Liver (tissue), 3 donors: ENCODE measurements around the gene SPTB.

Experiments used
- CTCF ChIP-seq: fragments of 150-350 bp; IDR thresholded peaks from 2 replicates; pipeline ENCODE4 v1.5.1; 2017; ENCODE audit warnings: improper control_type of control experiment, low read depth, low read length; ENCODE audit not compliant: missing input control
- EGR1 ChIP-seq, 2 donors: IDR thresholded peaks; 2 replicates each; pipeline ENCODE4 v1.6.1; 2016 to 2018; ENCODE audit warnings: antibody characterized with exemption in 2 of 2, low read depth in 2 of 2
- RAD21 ChIP-seq, 2 donors: IDR thresholded peaks; 2 replicates each; pipeline ENCODE4 v1.6.1; 2016; ENCODE audit warnings: antibody characterized with exemption in 2 of 2, mild to moderate bottlenecking in 2 of 2
- SP1 ChIP-seq: IDR thresholded peaks from 2 replicates; pipeline ENCODE4 v1.6.1; 2018; ENCODE audit warnings: antibody characterized with exemption, mild to moderate bottlenecking
- YY1 ChIP-seq: IDR thresholded peaks from 2 replicates; pipeline ENCODE4 v1.6.1; 2016; ENCODE audit warnings: antibody characterized with exemption, mild to moderate bottlenecking
- donor health status: healthy.
- donor health status: healthy.

- TF ChIP-seq YY1 (no peak), CTCF (no peak), SP1 (no peak), RAD21 (IDR thresholded peaks at IDR 0.05) (no peak), EGR1 (IDR thresholded peaks at IDR 0.05; ENCODE audit: low read depth in 2 of 2) (no peak)
Observed at GRCh38 chr14:64724578-64724930, 155.2 kb downstream of the SPTB start.
